ENCODE data around the gene SMPD3.

- TF ChIP-seq, protein P1, sequence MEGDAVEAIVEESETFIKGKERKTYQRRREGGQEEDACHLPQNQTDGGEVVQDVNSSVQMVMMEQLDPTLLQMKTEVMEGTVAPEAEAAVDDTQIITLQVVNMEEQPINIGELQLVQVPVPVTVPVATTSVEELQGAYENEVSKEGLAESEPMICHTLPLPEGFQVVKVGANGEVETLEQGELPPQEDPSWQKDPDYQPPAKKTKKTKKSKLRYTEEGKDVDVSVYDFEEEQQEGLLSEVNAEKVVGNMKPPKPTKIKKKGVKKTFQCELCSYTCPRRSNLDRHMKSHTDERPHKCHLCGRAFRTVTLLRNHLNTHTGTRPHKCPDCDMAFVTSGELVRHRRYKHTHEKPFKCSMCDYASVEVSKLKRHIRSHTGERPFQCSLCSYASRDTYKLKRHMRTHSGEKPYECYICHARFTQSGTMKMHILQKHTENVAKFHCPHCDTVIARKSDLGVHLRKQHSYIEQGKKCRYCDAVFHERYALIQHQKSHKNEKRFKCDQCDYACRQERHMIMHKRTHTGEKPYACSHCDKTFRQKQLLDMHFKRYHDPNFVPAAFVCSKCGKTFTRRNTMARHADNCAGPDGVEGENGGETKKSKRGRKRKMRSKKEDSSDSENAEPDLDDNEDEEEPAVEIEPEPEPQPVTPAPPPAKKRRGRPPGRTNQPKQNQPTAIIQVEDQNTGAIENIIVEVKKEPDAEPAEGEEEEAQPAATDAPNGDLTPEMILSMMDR (IDR thresholded peaks at IDR 0.05) = no peak
- TF ChIP-seq ZFX (IDR thresholded peaks at IDR 0.05; ENCODE audit: borderline replicate concordance) = no peak
Observed at GRCh38 chr16:68380348-68380670, 68.0 kb downstream of the SMPD3 start.

Data from 22Rv1 (cell line).